NB4 (cell line): Measurements from ENCODE around the gene PLEKHO2.

ENCODE experiments used
- CTCF ChIP-seq: IDR thresholded peaks from one replicate; pipeline ENCODE4 v1.5.1; 2012; ENCODE audit warnings: low read depth, low read length
- MYC ChIP-seq: IDR thresholded peaks from 2 replicates; pipeline ENCODE4 v1.6.1; 2011; ENCODE audit warnings: low read depth, low read length
- POLR2A ChIP-seq: IDR thresholded peaks from 2 replicates; pipeline ENCODE4 v1.6.1; 2011; ENCODE audit warnings: mild to moderate bottlenecking; ENCODE audit not compliant: insufficient read length; ENCODE audit errors: extremely low read depth
- TF ChIP-seq, protein P1 (sequence below): IDR thresholded peaks from 2 replicates; pipeline ENCODE4 v1.6.1; 2011; ENCODE audit warnings: low read depth, low read length

GRCh38 chr15:64861331-64861730, 19.6 kb downstream of the PLEKHO2 start:
- TF ChIP-seq CTCF (no peak), POLR2A (no peak), MYC (no peak)
- TF ChIP-seq, protein P1, sequence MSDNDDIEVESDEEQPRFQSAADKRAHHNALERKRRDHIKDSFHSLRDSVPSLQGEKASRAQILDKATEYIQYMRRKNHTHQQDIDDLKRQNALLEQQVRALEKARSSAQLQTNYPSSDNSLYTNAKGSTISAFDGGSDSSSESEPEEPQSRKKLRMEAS: no peak
